ENCODE data around the gene PCYT1A. TPM values are rescaled to one million over a fixed set of nuclear protein-coding genes. Genes with fewer than 3 reads are reported as not detected.

Gene PCYT1A
- total RNA-seq, 1 experiment from 2014 or later, result 52.2 TPM

- H3K27ac Mint-ChIP-seq (ENCODE audit: unreplicated experiment), result no peak overlapping the region
- H3K4me1 Mint-ChIP-seq (ENCODE audit: low read depth, unreplicated experiment), result no peaks in the 10 kb centered on the region
- no peaks in the 10 kb centered on the region for H3K27me3 ChIP-seq (replicated peaks; ENCODE audit: control insufficient read depth, insufficient read depth, low read length)
- H3K27me3 Mint-ChIP-seq (ENCODE audit: insufficient read depth, unreplicated experiment), result no peaks in the 10 kb centered on the region
- TF ChIP-seq CTCF (IDR thresholded peaks at IDR 0.05; ENCODE audit: insufficient read depth in 1 of 2, low read depth in 1 of 2, low read length in 1 of 2, severe bottlenecking in 1 of 2, unreplicated experiment in 1 of 2), result no peak
- intact Hi-C loops (cut with micrococcal nuclease; ENCODE audit: unreplicated experiment), result no loop called here
- BruUV-seq (replicated peaks), result no TSS peak
- POLR2A ChIA-PET, result no interaction called here
- H3K9me3 ChIP-seq, result no peaks in the 10 kb centered on the region
- CTCF ChIA-PET, result no interaction called here
- H3K36me3 ChIP-seq (ENCODE audit: control insufficient read depth, insufficient read depth, low read length), result no peaks in the 10 kb centered on the region
- no peak for DNase-seq
- no peak overlapping the region for H3K4me3 Mint-ChIP-seq (ENCODE audit: unreplicated experiment)
- H3K9me3 Mint-ChIP-seq (ENCODE audit: unreplicated experiment), result no peaks in the 10 kb centered on the region
- H3K4me3 ChIP-seq (ENCODE audit: low read depth, low read length), result no peak overlapping the region
- no peaks in the 10 kb centered on the region for H3K4me1 ChIP-seq
- H3K36me3 Mint-ChIP-seq (ENCODE audit: insufficient read depth, unreplicated experiment), result no peaks in the 10 kb centered on the region
Observed at GRCh38 chr3:196334982-196335381, 47.5 kb upstream of the PCYT1A start.

GRCh38 chr3:196332168-196332567 lies 44.6 kb upstream of the PCYT1A start:
- no peak overlapping the region for H3K27ac Mint-ChIP-seq (ENCODE audit: unreplicated experiment)
- Histone ChIP-seq H3K4me1 (no peaks in the 10 kb centered on the region), H3K36me3 (ENCODE audit: control insufficient read depth, insufficient read depth, low read length) (no peaks in the 10 kb centered on the region), H3K9me3 (no peaks in the 10 kb centered on the region), H3K4me3 (ENCODE audit: low read depth, low read length) (no peak overlapping the region), H3K27me3 (replicated peaks; ENCODE audit: control insufficient read depth, insufficient read depth, low read length) (no peaks in the 10 kb centered on the region)
- H3K36me3 Mint-ChIP-seq (ENCODE audit: insufficient read depth, unreplicated experiment), result no peaks in the 10 kb centered on the region
- ChIA-PET CTCF (no interaction called here), POLR2A (no interaction called here)
- no peaks in the 10 kb centered on the region for H3K9me3 Mint-ChIP-seq (ENCODE audit: unreplicated experiment)
- no peak for DNase-seq
- no peaks in the 10 kb centered on the region for H3K4me1 Mint-ChIP-seq (ENCODE audit: low read depth, unreplicated experiment)
- no peak for TF ChIP-seq CTCF (IDR thresholded peaks at IDR 0.05; ENCODE audit: insufficient read depth in 1 of 2, low read depth in 1 of 2, low read length in 1 of 2, severe bottlenecking in 1 of 2, unreplicated experiment in 1 of 2)
- BruUV-seq (replicated peaks), result no TSS peak
- no peak overlapping the region for H3K4me3 Mint-ChIP-seq (ENCODE audit: unreplicated experiment)
- no peaks in the 10 kb centered on the region for H3K27me3 Mint-ChIP-seq (ENCODE audit: insufficient read depth, unreplicated experiment)
- intact Hi-C loops (cut with micrococcal nuclease; ENCODE audit: unreplicated experiment), result no loop called here

GRCh38 chr3:196327405-196327804 lies 39.9 kb upstream of the PCYT1A start:
- H3K4me1 Mint-ChIP-seq (ENCODE audit: low read depth, unreplicated experiment), result no peaks in the 10 kb centered on the region
- Histone ChIP-seq H3K36me3 (ENCODE audit: control insufficient read depth, insufficient read depth, low read length) (no peaks in the 10 kb centered on the region), H3K9me3 (no peaks in the 10 kb centered on the region), H3K4me1 (no peaks in the 10 kb centered on the region), H3K4me3 (ENCODE audit: low read depth, low read length) (no peak overlapping the region), H3K27me3 (replicated peaks; ENCODE audit: control insufficient read depth, insufficient read depth, low read length) (no peaks in the 10 kb centered on the region)
- BruUV-seq (replicated peaks), result no TSS peak
- H3K27me3 Mint-ChIP-seq (ENCODE audit: insufficient read depth, unreplicated experiment), result no peaks in the 10 kb centered on the region
- no peak for TF ChIP-seq CTCF (IDR thresholded peaks at IDR 0.05; ENCODE audit: insufficient read depth in 1 of 2, low read depth in 1 of 2, low read length in 1 of 2, severe bottlenecking in 1 of 2, unreplicated experiment in 1 of 2)
- H3K9me3 Mint-ChIP-seq (ENCODE audit: unreplicated experiment), result no peaks in the 10 kb centered on the region
- DNase-seq, result no peak
- intact Hi-C loops (cut with micrococcal nuclease; ENCODE audit: unreplicated experiment), result no loop called here
- no peak overlapping the region for H3K4me3 Mint-ChIP-seq (ENCODE audit: unreplicated experiment)
- ChIA-PET CTCF (no interaction called here), POLR2A (no interaction called here)
- no peak overlapping the region for H3K27ac Mint-ChIP-seq (ENCODE audit: unreplicated experiment)
- no peaks in the 10 kb centered on the region for H3K36me3 Mint-ChIP-seq (ENCODE audit: insufficient read depth, unreplicated experiment)

Data from Caco-2 (cell line).